Measurements from ENCODE around the gene SRD5A1.

DNA sequence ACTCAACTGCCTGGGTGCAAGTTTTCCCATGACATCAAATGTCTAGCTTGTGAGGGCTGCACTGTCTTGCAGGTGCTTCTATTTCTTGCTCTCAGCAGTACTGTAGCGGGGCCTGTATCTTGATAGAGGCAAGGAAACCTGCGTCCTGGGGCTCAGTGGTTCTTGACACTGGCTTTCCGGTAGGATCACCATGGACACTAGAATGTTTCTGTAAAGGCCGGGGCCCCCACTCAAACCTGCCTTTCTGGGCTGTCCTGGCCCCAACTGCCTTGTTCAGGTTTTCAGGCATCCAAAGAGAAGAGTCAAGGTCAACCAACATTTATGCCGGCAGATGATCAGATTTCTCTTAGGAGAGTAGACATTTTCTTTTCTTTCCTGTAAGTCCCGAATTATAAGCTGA, 53.3 kb downstream of the SRD5A1 start:
- TF ChIP-seq POLR2A (IDR thresholded peaks at IDR 0.05; ENCODE audit: low read depth, low read length) (no peak), POLR2AphosphoS5 (IDR thresholded peaks at IDR 0.05; ENCODE audit: low read depth, low read length) (no peak), POU2F2 (IDR thresholded peaks at IDR 0.05; ENCODE audit: low read depth, low read length) (no peak)

Data from GM12891 (cell line).